Sigmoid colon (tissue), 7 donors: ENCODE data around the gene DDIT3. TPM values are rescaled to one million over a fixed set of nuclear protein-coding genes. Genes with fewer than 3 reads are reported as not detected.

Source experiments
- DNase-seq: peaks from one replicate; pipeline ENCODE4 v3.0.0-alpha.2; 2019
- H3K27ac ChIP-seq, 4 donors: fragments of 200-600 bp; sonication (generic); one replicate each; pipeline ENCODE4 v1.5.1; 2016 to 2019; ENCODE audit warnings: mild to moderate bottlenecking in 1 of 4
- H3K27me3 ChIP-seq, 3 donors: fragments of 200-600 bp; sonication (generic); one replicate each; pipeline ENCODE4 v1.5.1; 2019; ENCODE audit warnings: mild to moderate bottlenecking in 1 of 3
- H3K36me3 ChIP-seq, 4 donors: fragments of 200-600 bp; sonication (generic); one replicate each; pipeline ENCODE4 v1.5.1; 2016 to 2019
- H3K4me1 ChIP-seq, 4 donors: fragments of 200-600 bp; sonication (generic); one replicate each; pipeline ENCODE4 v1.5.1; 2017 to 2019
- H3K4me3 ChIP-seq, 4 donors: fragments of 200-600 bp; sonication (generic); one replicate each; pipeline ENCODE4 v1.5.1; 2017 to 2019; ENCODE audit warnings: mild to moderate bottlenecking in 2 of 4, moderate library complexity in 1 of 4
- H3K9me3 ChIP-seq, 4 donors: fragments of 200-600 bp in 3 of 4; sonication (generic) in 3 of 4; one replicate each; pipeline versions ENCODE4 v1.5.1 to v1.6.1; 2013 to 2019
- EP300 ChIP-seq, 4 donors: sonication (generic); formaldehyde crosslinking; IDR thresholded peaks; one replicate each; pipeline ENCODE4 v1.6.1; 2017; ENCODE audit warnings: antibody characterized with exemption in 4 of 4
- POLR2A ChIP-seq, 2 donors: fragments of 450-650 bp; IDR thresholded peaks; one replicate each; pipeline ENCODE4 v1.6.1; 2016; ENCODE audit warnings: antibody characterized with exemption in 2 of 2, mild to moderate bottlenecking in 2 of 2, moderate library complexity in 2 of 2
- POLR2AphosphoS5 ChIP-seq, 4 donors: sonication (generic); formaldehyde crosslinking; IDR thresholded peaks; one replicate each; pipeline ENCODE4 v1.6.1; 2017; ENCODE audit warnings: antibody characterized with exemption in 4 of 4
- WGBS, 2 donors: extraction: QIAGEN DNeasy Blood & Tissue Kit; methylation state at CpG; one replicate each; pipeline ENCODE4 v1.1.7; 2013; 5-methylcytosine and 5-hydroxymethylcytosine counted together
- intact Hi-C: fragments of 100-400 bp; cut with DNase I; formaldehyde crosslinking; loops from one replicate; pipeline ENCODE4 v1.15.1; 2023
- polyA plus RNA-seq, 3 donors: library from polyadenylated mRNA; stranded (reverse); fragments of 200-250 nt; gene quantifications; one replicate each; pipeline ENCODE4 v1.2.3, GENCODE V29; 2013
- total RNA-seq, 4 donors: library from RNA; depleted of rRNA; stranded (reverse); fragments of >200 nt; gene quantifications; one replicate each; pipeline ENCODE4 v1.1.0, GENCODE V29; 2016
- TF ChIP-seq, protein P1 (sequence below), 4 experiments: fragments of 450-650 bp in 3 of 4; fragments of 200-600 bp in 1 of 4; IDR thresholded peaks; one replicate each; pipeline ENCODE4 v1.5.1; 2016 to 2019; ENCODE audit warnings: antibody characterized with exemption in 4 of 4, mild to moderate bottlenecking in 3 of 4, moderate library complexity in 2 of 4
- donor health status: healthy with polysubstance abuse.
- donor health status: Bipolar disorder and iron deficiency.
- donor health status: healthy.

Gene DDIT3
- total and polyA plus RNA-seq, 7 donors = 30.7 to 52.9 (median 43.3) TPM

DNA sequence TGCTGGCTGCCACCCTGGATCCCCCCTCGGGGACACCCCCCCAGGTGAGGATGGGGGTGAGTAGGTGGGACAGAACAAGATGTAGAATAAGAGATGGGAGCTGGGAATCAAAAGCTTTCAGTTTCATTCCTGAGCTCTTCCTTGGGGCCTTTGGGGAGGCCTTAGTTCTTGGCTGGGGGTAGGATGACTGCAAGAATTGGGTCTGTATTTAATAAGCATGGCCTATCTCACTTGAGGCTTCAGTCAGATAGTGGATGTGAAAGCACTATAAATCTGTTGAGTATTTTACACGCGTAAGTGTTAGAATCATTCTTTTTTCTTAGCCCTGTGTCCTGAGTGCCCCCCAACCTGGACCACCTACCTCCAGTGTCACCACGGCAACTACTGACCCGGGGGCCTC, 6.9 kb upstream of the DDIT3 start:
- TF ChIP-seq EP300 (IDR thresholded peaks at IDR 0.05) (no peak), POLR2A (IDR thresholded peaks at IDR 0.05) (no peak)
- TF ChIP-seq, protein P1, sequence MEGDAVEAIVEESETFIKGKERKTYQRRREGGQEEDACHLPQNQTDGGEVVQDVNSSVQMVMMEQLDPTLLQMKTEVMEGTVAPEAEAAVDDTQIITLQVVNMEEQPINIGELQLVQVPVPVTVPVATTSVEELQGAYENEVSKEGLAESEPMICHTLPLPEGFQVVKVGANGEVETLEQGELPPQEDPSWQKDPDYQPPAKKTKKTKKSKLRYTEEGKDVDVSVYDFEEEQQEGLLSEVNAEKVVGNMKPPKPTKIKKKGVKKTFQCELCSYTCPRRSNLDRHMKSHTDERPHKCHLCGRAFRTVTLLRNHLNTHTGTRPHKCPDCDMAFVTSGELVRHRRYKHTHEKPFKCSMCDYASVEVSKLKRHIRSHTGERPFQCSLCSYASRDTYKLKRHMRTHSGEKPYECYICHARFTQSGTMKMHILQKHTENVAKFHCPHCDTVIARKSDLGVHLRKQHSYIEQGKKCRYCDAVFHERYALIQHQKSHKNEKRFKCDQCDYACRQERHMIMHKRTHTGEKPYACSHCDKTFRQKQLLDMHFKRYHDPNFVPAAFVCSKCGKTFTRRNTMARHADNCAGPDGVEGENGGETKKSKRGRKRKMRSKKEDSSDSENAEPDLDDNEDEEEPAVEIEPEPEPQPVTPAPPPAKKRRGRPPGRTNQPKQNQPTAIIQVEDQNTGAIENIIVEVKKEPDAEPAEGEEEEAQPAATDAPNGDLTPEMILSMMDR (IDR thresholded peaks at IDR 0.05) = no peak
- intact Hi-C loops = no loop called here
- H3K36me3 ChIP-seq = peaks cover 40 to 84% (median 67%) of the 10 kb centered on the region in 4 donors
- H3K4me3 ChIP-seq = no peak overlapping the region
- no peak overlapping the region for H3K27ac ChIP-seq
- H3K4me1 ChIP-seq = peaks cover 0 to 33% (median 28%) of the 10 kb centered on the region in 4 donors
- no peak for DNase-seq
- H3K27me3 ChIP-seq = no peaks in the 10 kb centered on the region
- no peaks in the 10 kb centered on the region for H3K9me3 ChIP-seq
- WGBS, 2 donors = 83 to 85% methylated on average over 5 of the region's 5 CpGs

- TF ChIP-seq POLR2AphosphoS5 (IDR thresholded peaks at IDR 0.05) = no peak
- no peak for TF ChIP-seq EP300 (IDR thresholded peaks at IDR 0.05)
- no peak for TF ChIP-seq POLR2A (IDR thresholded peaks at IDR 0.05)
- TF ChIP-seq, protein P1 (IDR thresholded peaks at IDR 0.05) = no peak
Observed at GRCh38 chr12:57526477-57527126, 6.3 kb upstream of the DDIT3 start.

DNA sequence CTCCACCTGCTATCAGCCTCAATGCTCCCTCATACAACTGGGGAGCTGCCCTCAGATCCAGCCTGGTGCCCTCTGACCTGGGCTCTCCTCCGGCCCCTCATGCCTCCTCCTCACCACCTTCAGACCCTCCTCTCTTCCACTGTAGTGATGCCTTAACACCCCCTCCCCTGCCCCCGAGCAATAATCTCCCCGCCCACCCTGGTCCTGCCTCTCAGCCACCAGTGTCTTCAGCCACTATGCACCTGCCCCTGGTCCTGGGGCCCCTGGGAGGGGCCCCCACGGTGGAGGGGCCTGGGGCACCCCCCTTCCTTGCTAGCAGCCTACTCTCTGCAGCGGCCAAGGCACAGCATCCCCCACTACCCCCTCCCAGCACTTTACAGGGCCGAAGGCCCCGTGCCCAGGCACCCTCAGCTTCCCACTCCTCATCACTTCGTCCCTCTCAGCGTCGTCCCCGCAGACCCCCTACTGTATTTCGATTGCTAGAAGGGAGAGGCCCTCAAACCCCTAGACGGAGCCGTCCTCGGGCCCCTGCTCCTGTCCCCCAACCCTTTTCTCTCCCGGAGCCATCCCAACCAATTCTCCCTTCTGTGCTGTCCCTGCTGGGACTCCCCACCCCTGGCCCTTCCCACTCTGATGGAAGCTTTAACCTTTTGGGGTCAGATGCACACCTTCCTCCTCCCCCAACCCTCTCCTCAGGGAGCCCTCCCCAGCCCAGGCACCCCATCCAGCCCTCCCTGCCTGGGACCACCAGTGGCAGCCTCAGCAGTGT, 5.5 kb upstream of the DDIT3 start:
- H3K27ac ChIP-seq = peak overlapping the region in 2 of 4 donors; percentile 4 to 20
- WGBS, 2 donors = 84 to 88% methylated on average over 16 of the region's 16 CpGs
- H3K9me3 ChIP-seq = no peaks in the 10 kb centered on the region
- no peak overlapping the region for H3K4me3 ChIP-seq
- H3K27me3 ChIP-seq = no peaks in the 10 kb centered on the region
- H3K36me3 ChIP-seq = peaks cover 30 to 70% (median 54%) of the 10 kb centered on the region in 4 donors
- no peak for DNase-seq
- intact Hi-C loops = no loop called here
- no peak for TF ChIP-seq POLR2A (IDR thresholded peaks at IDR 0.05)
- no peak for TF ChIP-seq POLR2AphosphoS5 (IDR thresholded peaks at IDR 0.05)
- TF ChIP-seq, protein P1 (IDR thresholded peaks at IDR 0.05) = no peak
- TF ChIP-seq EP300 (IDR thresholded peaks at IDR 0.05) = no peak
- peaks cover 0 to 46% (median 42%) of the 10 kb centered on the region in 4 donors for H3K4me1 ChIP-seq

More at GRCh38 chr12:57526477-57527126, 6.3 kb upstream of the DDIT3 start:
- DNase-seq = no peak
- H3K9me3 ChIP-seq = no peaks in the 10 kb centered on the region
- 85 to 88% methylated on average over 4 of the region's 4 CpGs for WGBS, 2 donors
- no peak overlapping the region for H3K4me3 ChIP-seq
- H3K4me1 ChIP-seq = peaks cover 0 to 38% (median 34%) of the 10 kb centered on the region in 4 donors
- intact Hi-C loops = no loop called here
- no peaks in the 10 kb centered on the region for H3K27me3 ChIP-seq
- H3K27ac ChIP-seq = no peak overlapping the region
- H3K36me3 ChIP-seq = peaks cover 34 to 78% (median 62%) of the 10 kb centered on the region in 4 donors

DNA sequence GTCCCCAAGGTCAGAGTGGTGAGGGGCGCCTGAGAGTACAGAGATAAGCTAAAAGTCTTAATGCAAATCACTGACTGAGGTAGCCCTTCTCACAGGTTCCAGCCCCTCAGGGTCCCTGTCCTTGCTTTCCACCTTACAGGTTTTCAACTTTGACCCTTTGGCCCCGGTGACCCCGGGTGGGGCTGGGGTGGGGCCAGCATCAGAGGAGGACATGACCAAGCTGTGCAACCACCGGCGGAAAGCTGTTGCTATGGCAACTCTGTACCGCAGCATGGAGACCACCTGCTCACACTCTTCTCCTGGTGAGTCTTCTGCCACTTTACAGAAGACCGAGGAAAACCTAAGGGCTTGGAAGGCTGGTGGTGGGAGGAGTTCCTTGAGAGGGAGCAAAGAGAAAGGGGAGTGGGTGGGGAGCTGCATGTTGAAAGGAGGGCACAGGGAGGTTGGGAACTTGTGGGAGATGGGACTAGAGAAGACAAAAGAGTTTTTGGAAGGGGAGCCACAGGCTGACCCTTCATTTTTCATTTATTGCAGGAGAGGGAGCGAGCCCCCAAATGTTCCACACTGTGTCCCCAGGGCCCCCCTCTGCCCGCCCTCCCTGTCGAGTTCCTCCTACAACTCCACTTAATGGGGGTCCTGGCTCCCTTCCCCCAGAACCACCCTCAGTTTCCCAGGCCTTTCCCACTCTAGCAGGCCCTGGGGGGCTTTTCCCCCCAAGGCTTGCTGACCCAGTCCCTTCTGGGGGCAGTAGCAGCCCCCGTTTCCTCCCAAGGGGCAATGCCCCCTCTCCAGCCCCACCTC, 4.7 kb upstream of the DDIT3 start:
- H3K27ac ChIP-seq = peak overlapping the region; percentile 95 to 100 (median 98)
- WGBS, 2 donors = 55 to 73% methylated on average over 11 of the region's 11 CpGs
- H3K4me3 ChIP-seq = no peak overlapping the region
- H3K27me3 ChIP-seq = no peaks in the 10 kb centered on the region
- peaks cover 0 to 47% (median 43%) of the 10 kb centered on the region in 4 donors for H3K4me1 ChIP-seq
- H3K36me3 ChIP-seq = peaks cover 30 to 62% (median 46%) of the 10 kb centered on the region in 4 donors
- TF ChIP-seq, protein P1 (IDR thresholded peaks at IDR 0.05) = no peak
- no peak for TF ChIP-seq POLR2AphosphoS5 (IDR thresholded peaks at IDR 0.05)
- no peak for TF ChIP-seq POLR2A (IDR thresholded peaks at IDR 0.05)
- TF ChIP-seq EP300 (IDR thresholded peaks at IDR 0.05) = no peak
- no peaks in the 10 kb centered on the region for H3K9me3 ChIP-seq
- intact Hi-C loops = loop anchor here (5.0 kb wide), 3 partner anchors 38 to 1408 kb away; partner anchors contain the start of genes ARHGEF25, MARS1, RPL41 and ZC3H10
- no peak for DNase-seq
